ENCODE data around the gene ATXN1. TPM values are rescaled to one million over a fixed set of nuclear protein-coding genes. Genes with fewer than 3 reads are reported as not detected.

Gene ATXN1
- total RNA-seq, 1 donor from 2014 or later: 64.5 TPM

DNA sequence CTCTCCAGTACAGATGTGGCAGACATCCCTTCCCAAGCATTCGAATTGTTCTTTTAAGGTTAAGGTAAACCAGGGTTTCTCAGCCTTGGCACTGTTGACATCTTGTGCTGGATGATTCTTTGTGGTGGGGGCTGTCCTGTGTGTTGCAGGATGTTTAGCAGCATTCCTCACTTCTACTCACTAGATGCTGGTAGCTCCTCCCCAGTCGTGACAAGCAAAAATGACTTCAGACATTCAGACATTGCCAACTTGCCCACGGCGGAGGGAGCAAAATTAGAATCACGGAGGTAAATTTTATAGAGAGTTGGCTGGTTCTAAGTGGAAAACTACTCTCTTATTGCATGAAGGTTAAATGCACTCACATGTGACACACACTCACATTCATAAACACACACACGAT is 334.1 kb downstream of the ATXN1 start:
- no peak overlapping the region for H3K27ac Mint-ChIP-seq (ENCODE audit: unreplicated experiment)
- TF ChIP-seq, protein P1, sequence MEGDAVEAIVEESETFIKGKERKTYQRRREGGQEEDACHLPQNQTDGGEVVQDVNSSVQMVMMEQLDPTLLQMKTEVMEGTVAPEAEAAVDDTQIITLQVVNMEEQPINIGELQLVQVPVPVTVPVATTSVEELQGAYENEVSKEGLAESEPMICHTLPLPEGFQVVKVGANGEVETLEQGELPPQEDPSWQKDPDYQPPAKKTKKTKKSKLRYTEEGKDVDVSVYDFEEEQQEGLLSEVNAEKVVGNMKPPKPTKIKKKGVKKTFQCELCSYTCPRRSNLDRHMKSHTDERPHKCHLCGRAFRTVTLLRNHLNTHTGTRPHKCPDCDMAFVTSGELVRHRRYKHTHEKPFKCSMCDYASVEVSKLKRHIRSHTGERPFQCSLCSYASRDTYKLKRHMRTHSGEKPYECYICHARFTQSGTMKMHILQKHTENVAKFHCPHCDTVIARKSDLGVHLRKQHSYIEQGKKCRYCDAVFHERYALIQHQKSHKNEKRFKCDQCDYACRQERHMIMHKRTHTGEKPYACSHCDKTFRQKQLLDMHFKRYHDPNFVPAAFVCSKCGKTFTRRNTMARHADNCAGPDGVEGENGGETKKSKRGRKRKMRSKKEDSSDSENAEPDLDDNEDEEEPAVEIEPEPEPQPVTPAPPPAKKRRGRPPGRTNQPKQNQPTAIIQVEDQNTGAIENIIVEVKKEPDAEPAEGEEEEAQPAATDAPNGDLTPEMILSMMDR (IDR thresholded peaks at IDR 0.05): no peak
- peaks cover 2% of the 10 kb centered on the region for H3K36me3 Mint-ChIP-seq (ENCODE audit: low read depth)
- no peak for DNase-seq (ENCODE audit: low spot score)
- H3K4me1 Mint-ChIP-seq (ENCODE audit: low read depth): peaks cover 29% of the 10 kb centered on the region
- no peaks in the 10 kb centered on the region for H3K9me3 Mint-ChIP-seq (ENCODE audit: low read depth)
- H3K27me3 Mint-ChIP-seq (ENCODE audit: low read depth): no peaks in the 10 kb centered on the region
- no peak overlapping the region for H3K4me3 Mint-ChIP-seq (ENCODE audit: unreplicated experiment)

- Mint-ChIP-seq H3K9me3 (ENCODE audit: low read depth) (no peaks in the 10 kb centered on the region), H3K36me3 (ENCODE audit: low read depth) (peaks cover 2% of the 10 kb centered on the region), H3K27me3 (ENCODE audit: low read depth) (no peaks in the 10 kb centered on the region), H3K4me1 (ENCODE audit: low read depth) (peaks cover 29% of the 10 kb centered on the region), H3K27ac (ENCODE audit: unreplicated experiment) (no peak overlapping the region), H3K4me3 (ENCODE audit: unreplicated experiment) (no peak overlapping the region)
- no peak for DNase-seq (ENCODE audit: low spot score)
- TF ChIP-seq, protein P1 (IDR thresholded peaks at IDR 0.05): no peak
Measured at GRCh38 chr6:16425881-16426615, 335.2 kb downstream of the ATXN1 start.

GRCh38 chr6:16421462-16421960 is 339.7 kb downstream of the ATXN1 start:
- peak overlapping the region; percentile 94 for H3K27ac Mint-ChIP-seq (ENCODE audit: unreplicated experiment)
- DNase-seq (ENCODE audit: low spot score): no peak
- H3K4me1 Mint-ChIP-seq (ENCODE audit: low read depth): peaks cover 30% of the 10 kb centered on the region
- H3K4me3 Mint-ChIP-seq (ENCODE audit: unreplicated experiment): peak overlapping the region; percentile 43
- TF ChIP-seq, protein P1 (IDR thresholded peaks at IDR 0.05): no peak
- H3K9me3 Mint-ChIP-seq (ENCODE audit: low read depth): no peaks in the 10 kb centered on the region
- H3K36me3 Mint-ChIP-seq (ENCODE audit: low read depth): peaks cover 2% of the 10 kb centered on the region
- no peaks in the 10 kb centered on the region for H3K27me3 Mint-ChIP-seq (ENCODE audit: low read depth)

- TF ChIP-seq, protein P1 (IDR thresholded peaks at IDR 0.05): no peak
- H3K27ac Mint-ChIP-seq (ENCODE audit: unreplicated experiment): peak overlapping the region; percentile 94
- H3K36me3 Mint-ChIP-seq (ENCODE audit: low read depth): peaks cover under 1% of the 10 kb centered on the region
- peaks cover 30% of the 10 kb centered on the region for H3K4me1 Mint-ChIP-seq (ENCODE audit: low read depth)
- H3K9me3 Mint-ChIP-seq (ENCODE audit: low read depth): no peaks in the 10 kb centered on the region
- DNase-seq (ENCODE audit: low spot score): no peak
- no peaks in the 10 kb centered on the region for H3K27me3 Mint-ChIP-seq (ENCODE audit: low read depth)
- H3K4me3 Mint-ChIP-seq (ENCODE audit: unreplicated experiment): peak overlapping the region; percentile 43
Measured at GRCh38 chr6:16420715-16421461, 340.4 kb downstream of the ATXN1 start.

GRCh38 chr6:16420337-16420714 is 340.9 kb downstream of the ATXN1 start:
- TF ChIP-seq, protein P1 (IDR thresholded peaks at IDR 0.05): no peak
- Mint-ChIP-seq H3K4me1 (ENCODE audit: low read depth) (peaks cover 30% of the 10 kb centered on the region), H3K27me3 (ENCODE audit: low read depth) (no peaks in the 10 kb centered on the region), H3K9me3 (ENCODE audit: low read depth) (no peaks in the 10 kb centered on the region), H3K36me3 (ENCODE audit: low read depth) (no peaks in the 10 kb centered on the region), H3K27ac (ENCODE audit: unreplicated experiment) (peak overlapping the region; percentile 94), H3K4me3 (ENCODE audit: unreplicated experiment) (no peak overlapping the region)
- DNase-seq (ENCODE audit: low spot score): no peak

Data from chondrocyte (in vitro differentiated cells).